Loucy (cell line): Measurements from ENCODE around the gene ZNF536.
A peak's percentile ranks its signal among the peaks of the same experiment; 100 is the strongest.

Experiments
- H2AFZ ChIP-seq: fragments of 200-600 bp; sonication (generic); 2 replicates; pipeline ENCODE4 v1.6.0; 2016; ENCODE audit warnings: antibody characterized with exemption, mild to moderate bottlenecking, low read length, moderate library complexity
- H3F3A ChIP-seq: fragments of 200-600 bp; 2 replicates; pipeline ENCODE4 v1.6.0; 2016; ENCODE audit warnings: antibody characterized with exemption, low read depth, mild to moderate bottlenecking
- H3K27me3 ChIP-seq: fragments of 200-600 bp; sonication (generic); 2 replicates; pipeline ENCODE4 v1.6.1; 2014; ENCODE audit warnings: low read length, mild to moderate bottlenecking; ENCODE audit not compliant: insufficient read depth, poor library complexity, severe bottlenecking
- H3K36me3 ChIP-seq: fragments of 200-600 bp; sonication (generic); 2 replicates; pipeline ENCODE4 v1.6.1; 2016; ENCODE audit warnings: low read length; ENCODE audit not compliant: insufficient read depth
- H3K4me1 ChIP-seq: fragments of 200-600 bp; sonication (generic); 2 replicates; pipeline ENCODE4 v1.5.1; 2014; ENCODE audit warnings: low read length, mild to moderate bottlenecking; ENCODE audit not compliant: insufficient read depth, poor library complexity, severe bottlenecking
- H3K4me2 ChIP-seq: fragments of 200-600 bp; sonication (generic); 2 replicates; pipeline ENCODE4 v1.6.0; 2014; ENCODE audit warnings: antibody characterized with exemption, low read length, low read depth, mild to moderate bottlenecking; ENCODE audit not compliant: poor library complexity, severe bottlenecking
- H3K4me3 ChIP-seq: fragments of 200-600 bp; sonication (generic); 2 replicates; pipeline ENCODE4 v1.5.1; 2014; ENCODE audit warnings: low read length, mild to moderate bottlenecking, mixed read lengths; ENCODE audit not compliant: poor library complexity, severe bottlenecking
- H3K79me2 ChIP-seq: fragments of 200-600 bp; sonication (generic); 2 replicates; pipeline ENCODE4 v1.6.1; 2014; ENCODE audit warnings: low read length; ENCODE audit not compliant: insufficient read depth
- H3K9ac ChIP-seq: fragments of 200-600 bp; sonication (generic); 2 replicates; pipeline ENCODE4 v1.6.0; 2014; ENCODE audit warnings: mild to moderate bottlenecking, low read depth, low read length, moderate library complexity; ENCODE audit not compliant: poor library complexity, severe bottlenecking
- H3K9me2 ChIP-seq: fragments of 200-600 bp; sonication (generic); replicated peaks from 2 replicates; pipeline ENCODE4 v1.6.1; 2016; ENCODE audit warnings: low read depth, low read length, mixed read lengths
- H3K9me3 ChIP-seq: fragments of 200-600 bp; sonication (generic); 2 replicates; pipeline ENCODE4 v1.6.1; 2014; ENCODE audit warnings: mild to moderate bottlenecking, antibody characterized with exemption, low read length, low read depth; ENCODE audit not compliant: insufficient read depth
- H4K20me1 ChIP-seq: fragments of 200-600 bp; sonication (generic); 2 replicates; pipeline ENCODE4 v1.6.0; 2014; ENCODE audit warnings: antibody characterized with exemption, low read length, mild to moderate bottlenecking; ENCODE audit not compliant: insufficient read depth, poor library complexity, severe bottlenecking
- EZH2phosphoT487 ChIP-seq: fragments of 200-600 bp; IDR thresholded peaks from 2 replicates; pipeline ENCODE4 v1.6.1; 2018; ENCODE audit warnings: antibody characterized with exemption, mild to moderate bottlenecking, moderate library complexity, borderline replicate concordance
- TF ChIP-seq, protein P1 (sequence below): fragments of 200-600 bp; sonication (generic); conservative IDR thresholded peaks from 2 replicates; pipeline ENCODE4 v1.5.1; 2014; ENCODE audit warnings: mild to moderate bottlenecking, antibody characterized with exemption, low read length

The ZNF536 gene

DNA sequence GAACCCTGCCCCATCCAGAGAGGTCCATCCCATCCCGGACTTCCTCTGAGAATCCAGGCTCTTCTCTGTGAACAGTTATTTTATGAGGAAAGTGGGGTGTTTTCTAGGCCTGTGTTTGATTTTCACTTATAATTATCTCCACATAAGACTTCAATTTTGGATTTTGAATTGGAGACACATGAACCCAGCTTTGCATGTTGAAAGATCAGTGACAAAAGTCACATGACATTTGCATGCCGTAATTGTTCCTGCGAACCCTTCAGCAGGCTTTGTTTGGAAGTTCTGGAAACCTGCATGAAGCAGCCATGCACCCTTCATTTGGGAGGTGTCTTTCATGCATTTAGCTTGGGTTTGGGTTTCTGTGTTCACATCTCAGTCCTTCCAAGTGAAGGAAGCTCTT lies 44.9 kb upstream of the ZNF536 start:
- H3K9me2 ChIP-seq = no peaks in the 10 kb centered on the region
- H3K9me3 ChIP-seq = no peaks in the 10 kb centered on the region
- H3K4me1 ChIP-seq = no peaks in the 10 kb centered on the region
- H3F3A ChIP-seq = no peaks in the 10 kb centered on the region
- no peak overlapping the region for H3K4me3 ChIP-seq
- TF ChIP-seq EZH2phosphoT487 = no peak
- TF ChIP-seq, protein P1, sequence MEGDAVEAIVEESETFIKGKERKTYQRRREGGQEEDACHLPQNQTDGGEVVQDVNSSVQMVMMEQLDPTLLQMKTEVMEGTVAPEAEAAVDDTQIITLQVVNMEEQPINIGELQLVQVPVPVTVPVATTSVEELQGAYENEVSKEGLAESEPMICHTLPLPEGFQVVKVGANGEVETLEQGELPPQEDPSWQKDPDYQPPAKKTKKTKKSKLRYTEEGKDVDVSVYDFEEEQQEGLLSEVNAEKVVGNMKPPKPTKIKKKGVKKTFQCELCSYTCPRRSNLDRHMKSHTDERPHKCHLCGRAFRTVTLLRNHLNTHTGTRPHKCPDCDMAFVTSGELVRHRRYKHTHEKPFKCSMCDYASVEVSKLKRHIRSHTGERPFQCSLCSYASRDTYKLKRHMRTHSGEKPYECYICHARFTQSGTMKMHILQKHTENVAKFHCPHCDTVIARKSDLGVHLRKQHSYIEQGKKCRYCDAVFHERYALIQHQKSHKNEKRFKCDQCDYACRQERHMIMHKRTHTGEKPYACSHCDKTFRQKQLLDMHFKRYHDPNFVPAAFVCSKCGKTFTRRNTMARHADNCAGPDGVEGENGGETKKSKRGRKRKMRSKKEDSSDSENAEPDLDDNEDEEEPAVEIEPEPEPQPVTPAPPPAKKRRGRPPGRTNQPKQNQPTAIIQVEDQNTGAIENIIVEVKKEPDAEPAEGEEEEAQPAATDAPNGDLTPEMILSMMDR = no peak
- no peak overlapping the region for H2AFZ ChIP-seq
- H3K9ac ChIP-seq = no peak overlapping the region
- H4K20me1 ChIP-seq = no peaks in the 10 kb centered on the region
- no peaks in the 10 kb centered on the region for H3K27me3 ChIP-seq
- no peaks in the 10 kb centered on the region for H3K79me2 ChIP-seq
- H3K36me3 ChIP-seq = no peaks in the 10 kb centered on the region
- H3K4me2 ChIP-seq = no peak overlapping the region

DNA sequence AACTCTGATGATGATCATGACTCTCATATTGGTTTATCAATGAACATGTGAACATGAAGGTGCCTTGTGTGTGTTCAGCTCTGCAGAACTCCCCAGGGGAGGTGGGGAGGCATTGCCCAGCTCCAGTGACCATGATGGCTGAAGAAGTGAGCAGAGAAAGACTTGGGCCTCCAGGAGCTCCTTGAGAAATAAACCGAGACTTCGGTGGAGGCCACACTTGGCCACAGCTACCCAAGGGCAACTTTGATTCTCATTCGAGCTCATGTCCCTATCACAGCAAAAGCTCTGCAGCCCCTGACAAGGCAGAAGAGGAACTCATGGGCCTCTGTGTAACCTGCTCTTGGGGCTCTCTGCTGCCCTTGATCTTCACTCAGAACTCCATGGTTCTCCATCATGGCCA lies 44.1 kb upstream of the ZNF536 start:
- Histone ChIP-seq H3K9ac (no peak overlapping the region), H3K9me2 (no peaks in the 10 kb centered on the region), H3K4me1 (no peaks in the 10 kb centered on the region), H3K36me3 (no peaks in the 10 kb centered on the region), H3K79me2 (no peaks in the 10 kb centered on the region), H2AFZ (no peak overlapping the region), H3K9me3 (no peaks in the 10 kb centered on the region), H3F3A (no peaks in the 10 kb centered on the region), H4K20me1 (no peaks in the 10 kb centered on the region), H3K4me2 (no peak overlapping the region), H3K27me3 (no peaks in the 10 kb centered on the region), H3K4me3 (no peak overlapping the region)
- TF ChIP-seq, protein P1 = no peak
- TF ChIP-seq EZH2phosphoT487 = no peak

DNA sequence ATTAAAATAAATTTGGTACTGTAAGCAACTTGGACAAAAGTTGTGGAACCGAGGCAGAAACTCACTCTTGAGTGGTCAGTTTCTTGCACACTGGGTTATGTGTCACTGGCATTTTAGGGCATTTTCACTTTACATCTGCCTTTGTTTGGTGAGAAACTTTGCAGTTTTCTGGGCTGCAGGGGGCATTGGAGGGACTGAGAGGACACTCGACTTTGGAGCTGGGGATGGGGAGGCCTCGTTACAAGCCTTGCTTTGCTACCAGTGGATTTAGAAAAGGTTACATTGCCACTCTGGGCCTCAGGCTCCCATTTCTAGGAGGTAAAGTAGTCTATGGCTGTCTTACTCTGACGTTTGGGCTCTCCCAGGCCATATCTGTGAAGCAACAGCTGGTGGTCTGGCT lies 41.9 kb upstream of the ZNF536 start:
- H3K4me1 ChIP-seq = no peaks in the 10 kb centered on the region
- 0 out of 2 replicates have a peak overlapping the region, but pooled peaks have one; percentile 59 for H2AFZ ChIP-seq

More for the DNA sequence above, 41.9 kb upstream of the ZNF536 start:
- H3K9me2 ChIP-seq = no peaks in the 10 kb centered on the region
- H4K20me1 ChIP-seq = no peaks in the 10 kb centered on the region
- no peaks in the 10 kb centered on the region for H3K79me2 ChIP-seq
- H3K27me3 ChIP-seq = no peaks in the 10 kb centered on the region
- no peaks in the 10 kb centered on the region for H3K36me3 ChIP-seq
- no peaks in the 10 kb centered on the region for H3F3A ChIP-seq
- H3K9ac ChIP-seq = no peak overlapping the region
- H3K9me3 ChIP-seq = no peaks in the 10 kb centered on the region
- no peak overlapping the region for H3K4me3 ChIP-seq
- TF ChIP-seq, protein P1 = peak; percentile 26; the same call in 1 of the 2 replicates
- TF ChIP-seq EZH2phosphoT487 = no peak
- no peak overlapping the region for H3K4me2 ChIP-seq
